Upper lobe of left lung (tissue), 4 donors: Measurements from ENCODE around the gene USP31.
"Not testable (repeated sequence)": the region's sequence is repeated elsewhere in the genome, so short reads cannot be mapped to it uniquely, and the experiment has no call there.

Source experiments
- POLR2A ChIP-seq, 4 donors: fragments of 450-650 bp; IDR thresholded peaks; one replicate each; pipeline ENCODE4 v1.5.1; 2016 to 2017; ENCODE audit warnings: antibody characterized with exemption in 4 of 4, mild to moderate bottlenecking in 2 of 4
- TF ChIP-seq, protein P1 (sequence below), 6 experiments: fragments of 450-650 bp in 4 of 6; fragments of 200-600 bp in 2 of 6; sonication (generic) in 2 of 6; IDR thresholded peaks; one replicate each; pipeline ENCODE4 v1.5.1; 2016 to 2019; ENCODE audit warnings: antibody characterized with exemption in 6 of 6

DNA sequence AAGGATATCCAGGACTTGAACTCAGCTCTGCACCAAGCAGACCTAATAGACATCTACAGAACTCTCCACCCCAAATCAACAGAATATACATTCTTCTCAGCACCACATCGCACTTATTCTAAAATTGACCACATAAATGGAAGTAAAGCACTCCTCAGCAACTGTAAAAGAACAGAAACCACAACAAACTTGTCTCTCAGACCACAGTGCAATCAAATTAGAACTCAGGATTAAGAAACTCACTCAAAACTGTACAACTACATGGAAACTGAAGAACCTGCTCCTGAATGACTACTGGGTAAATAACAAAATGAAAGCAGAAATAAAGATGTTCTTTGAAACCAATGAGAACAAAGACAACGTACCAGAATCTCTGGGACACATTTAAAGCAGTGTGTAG is 52.8 kb downstream of the USP31 start:
- TF ChIP-seq, protein P1, sequence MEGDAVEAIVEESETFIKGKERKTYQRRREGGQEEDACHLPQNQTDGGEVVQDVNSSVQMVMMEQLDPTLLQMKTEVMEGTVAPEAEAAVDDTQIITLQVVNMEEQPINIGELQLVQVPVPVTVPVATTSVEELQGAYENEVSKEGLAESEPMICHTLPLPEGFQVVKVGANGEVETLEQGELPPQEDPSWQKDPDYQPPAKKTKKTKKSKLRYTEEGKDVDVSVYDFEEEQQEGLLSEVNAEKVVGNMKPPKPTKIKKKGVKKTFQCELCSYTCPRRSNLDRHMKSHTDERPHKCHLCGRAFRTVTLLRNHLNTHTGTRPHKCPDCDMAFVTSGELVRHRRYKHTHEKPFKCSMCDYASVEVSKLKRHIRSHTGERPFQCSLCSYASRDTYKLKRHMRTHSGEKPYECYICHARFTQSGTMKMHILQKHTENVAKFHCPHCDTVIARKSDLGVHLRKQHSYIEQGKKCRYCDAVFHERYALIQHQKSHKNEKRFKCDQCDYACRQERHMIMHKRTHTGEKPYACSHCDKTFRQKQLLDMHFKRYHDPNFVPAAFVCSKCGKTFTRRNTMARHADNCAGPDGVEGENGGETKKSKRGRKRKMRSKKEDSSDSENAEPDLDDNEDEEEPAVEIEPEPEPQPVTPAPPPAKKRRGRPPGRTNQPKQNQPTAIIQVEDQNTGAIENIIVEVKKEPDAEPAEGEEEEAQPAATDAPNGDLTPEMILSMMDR (IDR thresholded peaks at IDR 0.05): not testable (repeated sequence)
- TF ChIP-seq POLR2A (IDR thresholded peaks at IDR 0.05): not testable (repeated sequence)
